H1 (cell line): Measurements from ENCODE around the gene PPP1R10. TPM values are rescaled to one million over a fixed set of nuclear protein-coding genes. Genes with fewer than 3 reads are reported as not detected.

Experiments
- CBX5 ChIP-seq: fragments of 300-800, 300-1000 bp; sonication (generic); IDR thresholded peaks from 2 replicates; pipeline ENCODE4 v1.7.1; 2016; ENCODE audit warnings: antibody characterized with exemption, low read length, low read depth
- CREB1 ChIP-seq: IDR thresholded peaks from 2 replicates; pipeline ENCODE4 v1.6.1; 2012; ENCODE audit warnings: inconsistent platforms
- KDM4A ChIP-seq: IDR thresholded peaks from one replicate; pipeline ENCODE4 v1.7.1; 2012; ENCODE audit warnings: low read depth, mild to moderate bottlenecking, moderate library complexity, low read length, inconsistent platforms; ENCODE audit not compliant: severe bottlenecking
- RAD21 ChIP-seq, 2 experiments: IDR thresholded peaks in 1 of 2; conservative IDR thresholded peaks in 1 of 2; 2 replicates each; pipeline ENCODE4 v1.6.1; 2011; ENCODE audit warnings: low read depth in 2 of 2, low read length in 2 of 2, improper control_type of control experiment in 1 of 2, inconsistent platforms in 1 of 2, mild to moderate bottlenecking in 1 of 2, moderate library complexity in 1 of 2
- RBBP5 ChIP-seq: IDR thresholded peaks from 2 replicates; pipeline ENCODE4 v1.7.1; 2012; ENCODE audit warnings: low read depth, mild to moderate bottlenecking, inconsistent platforms, low read length, moderate library complexity, borderline replicate concordance
- SP2 ChIP-seq: IDR thresholded peaks from 2 replicates; pipeline ENCODE4 v1.6.1; 2012; ENCODE audit warnings: mild to moderate bottlenecking, low read length, inconsistent platforms
- TEAD4 ChIP-seq: IDR thresholded peaks from 2 replicates; pipeline ENCODE4 v1.6.1; 2012; ENCODE audit warnings: low read depth, low read length, inconsistent platforms, mixed read lengths
- polyA plus RNA-seq, 7 experiments: library from polyadenylated mRNA; depleted of rRNA in 3 of 7; stranded (reverse) in 5 of 7; unstranded in 2 of 7; fragments of >200 nt in 5 of 7; fragments of 200-250 nt in 2 of 7; gene quantifications; 1 replicate in 5 of 7; 2 replicates in 1 of 7; 4 replicates in 1 of 7; pipeline versions ENCODE4 v1.2.1 to v1.2.3, GENCODE V29; 2011 to 2013; ENCODE audit warnings: missing spikeins in 2 of 7, mixed read lengths in 2 of 7
- total RNA-seq: library from RNA; stranded (reverse); fragmentation: NEBNext Ultra II Directional; extraction: Animal tissue kit (Norgen Biotek cat#: 25700); gene quantifications from 2 replicates; pipeline ENCODE4 v1.2.1, GENCODE V29; 2021
- TF ChIP-seq, protein P1 (sequence below): fragments of 300-600 bp; sonication (generic); IDR thresholded peaks from 2 replicates; pipeline ENCODE4 v1.7.1; 2012; ENCODE audit warnings: low read length, moderate library complexity, mild to moderate bottlenecking, inconsistent platforms; ENCODE audit not compliant: insufficient replicate concordance
- TF ChIP-seq, protein P2 (sequence below): IDR thresholded peaks from 2 replicates; pipeline ENCODE4 v1.6.1; 2012; ENCODE audit warnings: inconsistent platforms

The PPP1R10 gene
- total and polyA plus RNA-seq, 2 of the 8 experiments (the other 6 are each of a cell fraction or from before 2014, with no cell fraction given), result 23.9 to 89.1 TPM

DNA sequence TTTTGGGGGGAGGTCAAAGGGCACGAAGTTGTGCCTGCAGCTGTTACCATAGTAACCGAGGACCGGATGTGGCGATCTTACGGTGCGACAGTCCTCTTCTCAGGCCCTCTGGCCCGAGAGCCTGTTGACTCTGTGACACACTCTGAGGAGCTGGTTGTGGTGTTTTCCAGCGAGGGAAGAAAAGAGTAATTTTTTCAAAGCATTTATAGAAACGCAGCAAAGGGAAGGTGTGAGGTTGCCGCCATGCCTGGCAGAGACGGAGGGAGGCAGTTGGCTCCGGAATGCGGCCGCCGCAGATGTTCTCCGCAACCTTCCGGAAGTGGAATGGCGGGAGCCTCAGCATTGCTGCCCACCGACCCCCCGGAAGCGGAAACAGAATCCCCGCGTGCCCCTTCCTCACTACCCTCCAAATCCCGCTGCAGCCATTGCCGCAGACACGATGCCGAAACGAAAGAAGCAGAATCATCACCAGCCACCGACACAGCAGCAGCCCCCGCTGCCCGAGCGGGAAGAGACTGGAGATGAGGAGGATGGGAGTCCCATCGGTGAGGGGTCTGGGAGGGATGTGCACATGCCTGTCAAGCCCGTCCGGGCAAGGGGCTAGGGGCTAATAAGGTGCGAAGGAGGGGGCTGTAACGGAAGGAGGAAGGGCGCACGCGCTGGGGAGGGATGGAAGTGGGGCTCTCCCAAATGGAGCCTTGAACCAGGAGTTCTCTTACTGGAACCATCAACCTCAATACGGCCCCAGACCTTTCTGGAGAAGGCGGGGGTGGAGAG, 59.9 kb downstream of the PPP1R10 start, which contains the start of gene PRR3 (continued):
- TF ChIP-seq, protein P1, sequence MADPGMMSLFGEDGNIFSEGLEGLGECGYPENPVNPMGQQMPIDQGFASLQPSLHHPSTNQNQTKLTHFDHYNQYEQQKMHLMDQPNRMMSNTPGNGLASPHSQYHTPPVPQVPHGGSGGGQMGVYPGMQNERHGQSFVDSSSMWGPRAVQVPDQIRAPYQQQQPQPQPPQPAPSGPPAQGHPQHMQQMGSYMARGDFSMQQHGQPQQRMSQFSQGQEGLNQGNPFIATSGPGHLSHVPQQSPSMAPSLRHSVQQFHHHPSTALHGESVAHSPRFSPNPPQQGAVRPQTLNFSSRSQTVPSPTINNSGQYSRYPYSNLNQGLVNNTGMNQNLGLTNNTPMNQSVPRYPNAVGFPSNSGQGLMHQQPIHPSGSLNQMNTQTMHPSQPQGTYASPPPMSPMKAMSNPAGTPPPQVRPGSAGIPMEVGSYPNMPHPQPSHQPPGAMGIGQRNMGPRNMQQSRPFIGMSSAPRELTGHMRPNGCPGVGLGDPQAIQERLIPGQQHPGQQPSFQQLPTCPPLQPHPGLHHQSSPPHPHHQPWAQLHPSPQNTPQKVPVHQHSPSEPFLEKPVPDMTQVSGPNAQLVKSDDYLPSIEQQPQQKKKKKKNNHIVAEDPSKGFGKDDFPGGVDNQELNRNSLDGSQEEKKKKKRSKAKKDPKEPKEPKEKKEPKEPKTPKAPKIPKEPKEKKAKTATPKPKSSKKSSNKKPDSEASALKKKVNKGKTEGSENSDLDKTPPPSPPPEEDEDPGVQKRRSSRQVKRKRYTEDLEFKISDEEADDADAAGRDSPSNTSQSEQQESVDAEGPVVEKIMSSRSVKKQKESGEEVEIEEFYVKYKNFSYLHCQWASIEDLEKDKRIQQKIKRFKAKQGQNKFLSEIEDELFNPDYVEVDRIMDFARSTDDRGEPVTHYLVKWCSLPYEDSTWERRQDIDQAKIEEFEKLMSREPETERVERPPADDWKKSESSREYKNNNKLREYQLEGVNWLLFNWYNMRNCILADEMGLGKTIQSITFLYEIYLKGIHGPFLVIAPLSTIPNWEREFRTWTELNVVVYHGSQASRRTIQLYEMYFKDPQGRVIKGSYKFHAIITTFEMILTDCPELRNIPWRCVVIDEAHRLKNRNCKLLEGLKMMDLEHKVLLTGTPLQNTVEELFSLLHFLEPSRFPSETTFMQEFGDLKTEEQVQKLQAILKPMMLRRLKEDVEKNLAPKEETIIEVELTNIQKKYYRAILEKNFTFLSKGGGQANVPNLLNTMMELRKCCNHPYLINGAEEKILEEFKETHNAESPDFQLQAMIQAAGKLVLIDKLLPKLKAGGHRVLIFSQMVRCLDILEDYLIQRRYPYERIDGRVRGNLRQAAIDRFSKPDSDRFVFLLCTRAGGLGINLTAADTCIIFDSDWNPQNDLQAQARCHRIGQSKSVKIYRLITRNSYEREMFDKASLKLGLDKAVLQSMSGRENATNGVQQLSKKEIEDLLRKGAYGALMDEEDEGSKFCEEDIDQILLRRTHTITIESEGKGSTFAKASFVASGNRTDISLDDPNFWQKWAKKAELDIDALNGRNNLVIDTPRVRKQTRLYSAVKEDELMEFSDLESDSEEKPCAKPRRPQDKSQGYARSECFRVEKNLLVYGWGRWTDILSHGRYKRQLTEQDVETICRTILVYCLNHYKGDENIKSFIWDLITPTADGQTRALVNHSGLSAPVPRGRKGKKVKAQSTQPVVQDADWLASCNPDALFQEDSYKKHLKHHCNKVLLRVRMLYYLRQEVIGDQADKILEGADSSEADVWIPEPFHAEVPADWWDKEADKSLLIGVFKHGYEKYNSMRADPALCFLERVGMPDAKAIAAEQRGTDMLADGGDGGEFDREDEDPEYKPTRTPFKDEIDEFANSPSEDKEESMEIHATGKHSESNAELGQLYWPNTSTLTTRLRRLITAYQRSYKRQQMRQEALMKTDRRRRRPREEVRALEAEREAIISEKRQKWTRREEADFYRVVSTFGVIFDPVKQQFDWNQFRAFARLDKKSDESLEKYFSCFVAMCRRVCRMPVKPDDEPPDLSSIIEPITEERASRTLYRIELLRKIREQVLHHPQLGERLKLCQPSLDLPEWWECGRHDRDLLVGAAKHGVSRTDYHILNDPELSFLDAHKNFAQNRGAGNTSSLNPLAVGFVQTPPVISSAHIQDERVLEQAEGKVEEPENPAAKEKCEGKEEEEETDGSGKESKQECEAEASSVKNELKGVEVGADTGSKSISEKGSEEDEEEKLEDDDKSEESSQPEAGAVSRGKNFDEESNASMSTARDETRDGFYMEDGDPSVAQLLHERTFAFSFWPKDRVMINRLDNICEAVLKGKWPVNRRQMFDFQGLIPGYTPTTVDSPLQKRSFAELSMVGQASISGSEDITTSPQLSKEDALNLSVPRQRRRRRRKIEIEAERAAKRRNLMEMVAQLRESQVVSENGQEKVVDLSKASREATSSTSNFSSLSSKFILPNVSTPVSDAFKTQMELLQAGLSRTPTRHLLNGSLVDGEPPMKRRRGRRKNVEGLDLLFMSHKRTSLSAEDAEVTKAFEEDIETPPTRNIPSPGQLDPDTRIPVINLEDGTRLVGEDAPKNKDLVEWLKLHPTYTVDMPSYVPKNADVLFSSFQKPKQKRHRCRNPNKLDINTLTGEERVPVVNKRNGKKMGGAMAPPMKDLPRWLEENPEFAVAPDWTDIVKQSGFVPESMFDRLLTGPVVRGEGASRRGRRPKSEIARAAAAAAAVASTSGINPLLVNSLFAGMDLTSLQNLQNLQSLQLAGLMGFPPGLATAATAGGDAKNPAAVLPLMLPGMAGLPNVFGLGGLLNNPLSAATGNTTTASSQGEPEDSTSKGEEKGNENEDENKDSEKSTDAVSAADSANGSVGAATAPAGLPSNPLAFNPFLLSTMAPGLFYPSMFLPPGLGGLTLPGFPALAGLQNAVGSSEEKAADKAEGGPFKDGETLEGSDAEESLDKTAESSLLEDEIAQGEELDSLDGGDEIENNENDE, result no peak
- peak; percentile 96 for TF ChIP-seq CREB1
- no peak for TF ChIP-seq CBX5
- TF ChIP-seq TEAD4, result peak; percentile 72
- TF ChIP-seq KDM4A, result peak; percentile 96
- peak; percentile 93 for TF ChIP-seq RBBP5
- TF ChIP-seq, protein P2, sequence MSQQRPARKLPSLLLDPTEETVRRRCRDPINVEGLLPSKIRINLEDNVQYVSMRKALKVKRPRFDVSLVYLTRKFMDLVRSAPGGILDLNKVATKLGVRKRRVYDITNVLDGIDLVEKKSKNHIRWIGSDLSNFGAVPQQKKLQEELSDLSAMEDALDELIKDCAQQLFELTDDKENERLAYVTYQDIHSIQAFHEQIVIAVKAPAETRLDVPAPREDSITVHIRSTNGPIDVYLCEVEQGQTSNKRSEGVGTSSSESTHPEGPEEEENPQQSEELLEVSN, result peak; percentile 100
- no peak for TF ChIP-seq RAD21 (IDR thresholded peaks at IDR 0.05 in 1 of 2, conservative IDR thresholded peaks at IDR 0.05 in 1 of 2; ENCODE audit: low read depth in 2 of 2, low read length in 2 of 2)
- no peak for TF ChIP-seq SP2
